ENCODE results near the gene C10orf120. TPM values are rescaled to one million over a fixed set of nuclear protein-coding genes. Genes with fewer than 3 reads are reported as not detected.

Gene C10orf120
- total RNA-seq, 1 experiment from 2014 or later = not detected

GRCh38 chr10:122709971-122710370, 10.3 kb upstream of the C10orf120 start:
- in situ Hi-C loops (cut with HindIII; ENCODE audit: low pct_unique_long_range_greater_than_20kb, low sequenced_read_pairs) (no loop called here), intact Hi-C loops (cut with micrococcal nuclease; ENCODE audit: unreplicated experiment) (no loop called here)
- ATAC-seq = no peak
- no TSS peak for BruUV-seq (replicated peaks)
- Histone ChIP-seq H3K4me3 (ENCODE audit: low read depth in 2 of 2, low read length in 2 of 2) (no peak overlapping the region), H3K9me3 (ENCODE audit: control insufficient read depth, insufficient read depth, low read depth, low read length) (no peaks in the 10 kb centered on the region), H3K27me3 (ENCODE audit: control insufficient read depth, insufficient read depth, low read length) (peaks cover 34% of the 10 kb centered on the region), H3K27ac (ENCODE audit: low read length) (no peak overlapping the region), H3K36me3 (ENCODE audit: control insufficient read depth, insufficient read depth, low read length) (no peaks in the 10 kb centered on the region), H3K4me1 (ENCODE audit: control insufficient read depth, insufficient read depth, low read length) (no peaks in the 10 kb centered on the region)
- no peak for TF ChIP-seq TCF7L2 (IDR thresholded peaks at IDR 0.05; ENCODE audit: low read depth, low read length)
- CTCF ChIA-PET = no interaction called here
- no peak for DNase-seq (ENCODE audit: low read depth, low spot score)
- POLR2A ChIA-PET = no interaction called here

GRCh38 chr10:122707535-122707934, 7.9 kb upstream of the C10orf120 start:
- no peaks in the 10 kb centered on the region for H3K9me3 ChIP-seq (ENCODE audit: control insufficient read depth, insufficient read depth, low read depth, low read length)
- ChIA-PET CTCF (no interaction called here), POLR2A (no interaction called here)
- no peak overlapping the region for H3K4me3 ChIP-seq (ENCODE audit: low read depth in 2 of 2, low read length in 2 of 2)
- TF ChIP-seq POLR2AphosphoS5 (IDR thresholded peaks at IDR 0.05; ENCODE audit: low read depth, low read length) = no peak
- no peaks in the 10 kb centered on the region for H3K4me1 ChIP-seq (ENCODE audit: control insufficient read depth, insufficient read depth, low read length)
- in situ Hi-C loops (cut with HindIII; ENCODE audit: low pct_unique_long_range_greater_than_20kb, low sequenced_read_pairs) = no loop called here
- peaks cover 11% of the 10 kb centered on the region for H3K27me3 ChIP-seq (ENCODE audit: control insufficient read depth, insufficient read depth, low read length)
- no TSS peak for BruUV-seq (replicated peaks)
- DNase-seq (ENCODE audit: low read depth, low spot score) = no peak
- no peaks in the 10 kb centered on the region for H3K36me3 ChIP-seq (ENCODE audit: control insufficient read depth, insufficient read depth, low read length)
- intact Hi-C loops (cut with micrococcal nuclease; ENCODE audit: unreplicated experiment) = no loop called here
- H3K27ac ChIP-seq (ENCODE audit: low read length) = no peak overlapping the region
- ATAC-seq = no peak

GRCh38 chr10:122706947-122707346, 7.3 kb upstream of the C10orf120 start:
- Histone ChIP-seq H3K4me1 (ENCODE audit: control insufficient read depth, insufficient read depth, low read length) (no peaks in the 10 kb centered on the region), H3K9me3 (ENCODE audit: control insufficient read depth, insufficient read depth, low read depth, low read length) (no peaks in the 10 kb centered on the region), H3K4me3 (ENCODE audit: low read depth in 2 of 2, low read length in 2 of 2) (no peak overlapping the region), H3K27me3 (ENCODE audit: control insufficient read depth, insufficient read depth, low read length) (peaks cover 8% of the 10 kb centered on the region), H3K36me3 (ENCODE audit: control insufficient read depth, insufficient read depth, low read length) (no peaks in the 10 kb centered on the region), H3K27ac (ENCODE audit: low read length) (no peak overlapping the region)
- no peak for ATAC-seq
- no TSS peak for BruUV-seq (replicated peaks)
- in situ Hi-C loops (cut with HindIII; ENCODE audit: low pct_unique_long_range_greater_than_20kb, low sequenced_read_pairs) (no loop called here), intact Hi-C loops (cut with micrococcal nuclease; ENCODE audit: unreplicated experiment) (no loop called here)
- ChIA-PET CTCF (no interaction called here), POLR2A (no interaction called here)
- TF ChIP-seq CTCF (IDR thresholded peaks at IDR 0.05) (no peak), SIN3A (IDR thresholded peaks at IDR 0.05; ENCODE audit: borderline replicate concordance, insufficient read depth, low read depth, low read length) (no peak), REST (IDR thresholded peaks at IDR 0.05; ENCODE audit: insufficient read depth in 1 of 2, low read depth in 2 of 2, low read length in 1 of 2) (no peak), POLR2AphosphoS5 (IDR thresholded peaks at IDR 0.05; ENCODE audit: low read depth, low read length) (no peak), TCF7L2 (IDR thresholded peaks at IDR 0.05; ENCODE audit: low read depth, low read length) (no peak)
- no peak for DNase-seq (ENCODE audit: low read depth, low spot score)
